ENCODE measurements around the gene STAT3.

GRCh38 chr17:42341568-42341967 lies 46.7 kb downstream of the STAT3 start:
- TF ChIP-seq CTCF (IDR thresholded peaks at IDR 0.05; ENCODE audit: borderline replicate concordance, extremely low read depth, low read length, poor library complexity, severe bottlenecking) (no peak), EZH2 (IDR thresholded peaks at IDR 0.05; ENCODE audit: borderline replicate concordance, low read depth, low read length, severe bottlenecking) (no peak)
